Measurements from ENCODE around the gene ARHGEF25. TPM values are rescaled to one million over a fixed set of nuclear protein-coding genes. Genes with fewer than 3 reads are reported as not detected.

The ARHGEF25 gene
- total RNA-seq, 1 experiment from 2014 or later, result 20.9 TPM

GRCh38 chr12:57620936-57621496 lies 9.8 kb downstream of the ARHGEF25 start:
- Histone ChIP-seq H3K4me1 (ENCODE audit: insufficient read depth, low read length, poor library complexity, severe bottlenecking) (peaks cover 15% of the 10 kb centered on the region), H3K9me3 (ENCODE audit: low read depth, low read length, poor library complexity, severe bottlenecking) (no peaks in the 10 kb centered on the region), H3K27me3 (replicated peaks; ENCODE audit: insufficient read depth, low read depth, low read length, poor library complexity) (peaks cover 13% of the 10 kb centered on the region), H3K27ac (ENCODE audit: low read depth, low read length, poor library complexity, severe bottlenecking) (no peak overlapping the region), H3K4me3 (ENCODE audit: low read depth, low read length, poor library complexity, severe bottlenecking) (peak overlapping the region; percentile 50), H3K36me3 (ENCODE audit: insufficient read depth, low read length, poor library complexity, severe bottlenecking) (peaks cover 2% of the 10 kb centered on the region)
- ChIA-PET POLR2A (ENCODE audit: low non-redundant PET) (no interaction called here), CTCF (interaction anchor here (1.1 to 2.6 kb wide), 2 partner anchors 38 to 162 kb away, joined by 4 to 9 read pairs; no protein-coding TSS in a partner anchor)
- no peak for DNase-seq (ENCODE audit: low spot score)
- intact Hi-C loops (cut with micrococcal nuclease; ENCODE audit: unreplicated experiment), result loop anchor here (1.0 kb wide), 1 partner anchor 38 kb away; no protein-coding TSS in a partner anchor
- TF ChIP-seq EZH2 (IDR thresholded peaks at IDR 0.05; ENCODE audit: borderline replicate concordance, low read depth, low read length, poor library complexity, severe bottlenecking) (no peak), CTCF (conservative IDR thresholded peaks at IDR 0.05; ENCODE audit: low read depth, low read length) (no peak)
- no TSS peak for BruUV-seq (replicated peaks)

DNA sequence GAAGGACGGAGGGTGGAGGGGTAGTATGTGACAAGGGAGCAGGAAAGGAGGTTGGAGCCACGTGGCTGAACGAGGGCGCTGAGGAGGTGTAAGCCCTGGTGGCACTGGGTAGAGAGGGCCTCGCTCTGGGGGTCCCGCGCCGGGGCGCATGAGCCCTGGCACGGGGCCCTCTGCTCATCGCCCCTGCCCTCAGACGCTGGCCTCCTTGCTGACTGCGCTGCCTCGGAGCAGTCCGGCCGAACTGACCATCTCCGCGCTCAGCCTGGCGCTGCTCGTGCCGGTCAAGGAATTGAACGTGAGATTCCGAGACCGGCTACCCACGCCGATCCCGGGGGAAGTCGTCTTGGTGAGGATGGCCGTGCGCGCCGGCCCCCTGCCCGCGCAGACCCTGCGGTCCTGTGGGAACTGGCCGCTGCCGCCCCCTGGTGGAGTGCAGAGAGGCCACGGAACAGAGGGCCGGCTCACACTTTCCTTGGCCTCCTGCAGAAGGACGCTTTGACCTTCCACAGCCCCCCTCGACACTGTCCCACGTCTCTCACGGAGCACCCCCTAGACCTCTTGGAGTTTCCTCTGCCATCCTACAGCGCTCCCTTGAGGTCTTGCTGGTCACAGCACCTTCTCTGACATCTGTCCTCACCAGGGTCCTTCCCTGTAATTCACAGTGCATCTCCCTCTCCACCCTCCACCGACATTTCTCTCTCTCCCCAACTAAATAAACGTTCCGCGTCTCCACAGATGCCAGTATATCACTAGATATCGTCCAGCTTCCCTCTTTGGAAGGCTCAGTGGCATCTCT lies 10.5 kb downstream of the ARHGEF25 start:
- peak; percentile 61 for DNase-seq (ENCODE audit: low spot score)
- Histone ChIP-seq H3K4me3 (ENCODE audit: low read depth, low read length, poor library complexity, severe bottlenecking) (peak overlapping the region; percentile 50), H3K9me3 (ENCODE audit: low read depth, low read length, poor library complexity, severe bottlenecking) (no peaks in the 10 kb centered on the region), H3K27me3 (replicated peaks; ENCODE audit: insufficient read depth, low read depth, low read length, poor library complexity) (peaks cover 13% of the 10 kb centered on the region), H3K27ac (ENCODE audit: low read depth, low read length, poor library complexity, severe bottlenecking) (no peak overlapping the region), H3K36me3 (ENCODE audit: insufficient read depth, low read length, poor library complexity, severe bottlenecking) (peaks cover 7% of the 10 kb centered on the region), H3K4me1 (ENCODE audit: insufficient read depth, low read length, poor library complexity, severe bottlenecking) (peaks cover 8% of the 10 kb centered on the region)
- intact Hi-C loops (cut with micrococcal nuclease; ENCODE audit: unreplicated experiment), result loop anchor here (1.0 to 2.0 kb wide), 2 partner anchors 38 to 161 kb away; no protein-coding TSS in a partner anchor
- BruUV-seq (replicated peaks), result no TSS peak
- TF ChIP-seq CTCF (conservative IDR thresholded peaks at IDR 0.05; ENCODE audit: low read depth, low read length) (peak; percentile 95), EZH2 (IDR thresholded peaks at IDR 0.05; ENCODE audit: borderline replicate concordance, low read depth, low read length, poor library complexity, severe bottlenecking) (no peak)
- ChIA-PET POLR2A (ENCODE audit: low non-redundant PET) (no interaction called here), CTCF (interaction anchor here (2.6 kb wide), 1 partner anchor 39 kb away, joined by 9 read pairs; no protein-coding TSS in a partner anchor)

DNA sequence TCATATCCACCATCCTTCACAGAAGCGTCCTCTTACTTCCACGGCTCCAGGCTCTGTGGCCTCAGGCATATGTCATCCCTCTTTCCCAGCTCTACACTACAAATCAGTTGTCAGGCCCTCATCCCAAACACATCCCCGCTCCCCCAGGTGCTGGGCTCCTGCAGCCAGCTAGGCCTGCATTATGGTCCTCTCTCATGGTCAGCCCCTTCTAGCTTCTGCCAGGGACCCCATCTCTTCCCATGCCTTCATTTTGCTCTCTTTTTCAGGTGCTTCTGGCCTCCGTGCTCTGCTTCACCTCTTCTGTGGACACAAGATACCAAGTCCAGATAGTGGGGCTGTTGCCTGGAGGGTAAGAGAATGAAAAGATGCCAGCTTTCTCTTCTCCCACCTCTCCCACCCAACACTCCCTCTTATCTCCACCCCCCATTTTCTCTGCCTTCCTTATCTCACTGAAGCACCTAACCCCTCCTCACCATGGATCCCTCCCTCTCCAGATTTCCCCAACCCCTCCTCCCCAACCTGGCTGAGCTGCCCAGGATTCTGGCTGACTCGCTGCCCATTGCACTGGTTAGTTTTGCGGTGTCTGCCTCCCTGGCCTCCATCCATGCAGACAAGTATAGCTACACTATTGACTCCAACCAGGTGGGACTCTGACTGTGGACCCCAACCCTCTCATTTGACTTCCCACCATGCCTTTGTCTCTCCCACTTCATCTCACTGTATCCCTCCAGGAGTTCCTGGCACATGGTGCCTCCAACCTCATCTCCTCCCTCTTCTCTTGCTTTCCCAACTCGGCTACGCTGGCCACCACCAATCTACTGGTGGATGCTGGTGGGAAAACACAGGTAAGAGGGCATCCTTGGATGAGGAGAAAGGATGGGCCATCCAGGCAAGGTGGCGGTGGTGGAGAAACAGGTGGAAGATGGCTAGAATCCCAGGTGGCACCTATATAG lies 11.3 kb downstream of the ARHGEF25 start:
- BruUV-seq (replicated peaks), result no TSS peak
- Histone ChIP-seq H3K36me3 (ENCODE audit: insufficient read depth, low read length, poor library complexity, severe bottlenecking) (peaks cover 7% of the 10 kb centered on the region), H3K27ac (ENCODE audit: low read depth, low read length, poor library complexity, severe bottlenecking) (no peak overlapping the region), H3K9me3 (ENCODE audit: low read depth, low read length, poor library complexity, severe bottlenecking) (no peaks in the 10 kb centered on the region), H3K4me3 (ENCODE audit: low read depth, low read length, poor library complexity, severe bottlenecking) (no peak overlapping the region), H3K27me3 (replicated peaks; ENCODE audit: insufficient read depth, low read depth, low read length, poor library complexity) (peaks cover 13% of the 10 kb centered on the region), H3K4me1 (ENCODE audit: insufficient read depth, low read length, poor library complexity, severe bottlenecking) (peaks cover 7% of the 10 kb centered on the region)
- no peak for TF ChIP-seq CTCF (conservative IDR thresholded peaks at IDR 0.05; ENCODE audit: low read depth, low read length)
- TF ChIP-seq EZH2 (IDR thresholded peaks at IDR 0.05; ENCODE audit: borderline replicate concordance, low read depth, low read length, poor library complexity, severe bottlenecking), result no peak
- ChIA-PET CTCF (interaction anchor here (0.7 to 1.1 kb wide), 2 partner anchors 37 to 39 kb away, joined by 5 to 9 read pairs; no protein-coding TSS in a partner anchor), POLR2A (ENCODE audit: low non-redundant PET) (no interaction called here)
- DNase-seq (ENCODE audit: low spot score), result no peak
- intact Hi-C loops (cut with micrococcal nuclease; ENCODE audit: unreplicated experiment), result loop anchor here (2.0 kb wide), 1 partner anchor 162 kb away; no protein-coding TSS in a partner anchor
